Astrocyte of the spinal cord (primary cell): ENCODE results near the gene MKNK1.
A peak's percentile ranks its signal among the peaks of the same experiment; 100 is the strongest.

Experiments
- DNase-seq: peaks from one replicate; pipeline ENCODE4 v3.0.0; 2011; ENCODE audit warnings: low read depth, low spot score
- H3K4me3 ChIP-seq: 2 replicates; pipeline ENCODE4 v1.5.1; 2011; ENCODE audit warnings: low read depth, mild to moderate bottlenecking, low read length, moderate library complexity
- CTCF ChIP-seq: IDR thresholded peaks from 2 replicates; pipeline ENCODE4 v1.5.1; 2012; ENCODE audit warnings: low read depth, mild to moderate bottlenecking, low read length, inconsistent platforms
- in situ Hi-C: cut with HindIII; loops from 2 replicates; pipeline ENCODE4 v1.10.0; 2017; ENCODE audit warnings: low sequenced_read_pairs

MKNK1 gene

GRCh38 chr1:46606255-46606965, 2.3 kb upstream of the MKNK1 start:
- DNase-seq: no peak
- TF ChIP-seq CTCF: no peak
- in situ Hi-C loops: no loop called here
- H3K4me3 ChIP-seq: no peak overlapping the region

- DNase-seq: no peak
- H3K4me3 ChIP-seq: no peak overlapping the region
- TF ChIP-seq CTCF: no peak
- in situ Hi-C loops: no loop called here
Observed at GRCh38 chr1:46605232-46605631, 1.2 kb upstream of the MKNK1 start.

DNA sequence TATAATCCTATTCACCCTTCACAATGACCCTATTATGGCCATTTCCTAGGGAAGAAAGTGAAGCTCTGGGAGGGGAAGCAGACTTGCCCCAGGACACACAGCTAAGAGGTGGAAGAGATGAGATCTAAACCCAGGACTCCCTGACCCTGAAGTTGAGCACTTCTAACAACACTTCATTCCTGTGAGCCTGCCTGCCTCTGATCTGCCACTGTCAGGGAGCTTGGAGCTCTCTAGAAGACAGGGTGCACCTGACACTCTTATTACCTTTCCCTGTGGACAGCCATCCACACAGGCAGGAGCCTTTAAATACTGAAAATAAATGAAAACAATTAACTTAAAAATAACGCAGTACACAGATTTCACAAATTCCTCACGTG, 599 bp downstream of the MKNK1 start:
- no peak for TF ChIP-seq CTCF
- peak overlapping the region; percentile 96 for H3K4me3 ChIP-seq
- no peak for DNase-seq
- in situ Hi-C loops: no loop called here

DNA sequence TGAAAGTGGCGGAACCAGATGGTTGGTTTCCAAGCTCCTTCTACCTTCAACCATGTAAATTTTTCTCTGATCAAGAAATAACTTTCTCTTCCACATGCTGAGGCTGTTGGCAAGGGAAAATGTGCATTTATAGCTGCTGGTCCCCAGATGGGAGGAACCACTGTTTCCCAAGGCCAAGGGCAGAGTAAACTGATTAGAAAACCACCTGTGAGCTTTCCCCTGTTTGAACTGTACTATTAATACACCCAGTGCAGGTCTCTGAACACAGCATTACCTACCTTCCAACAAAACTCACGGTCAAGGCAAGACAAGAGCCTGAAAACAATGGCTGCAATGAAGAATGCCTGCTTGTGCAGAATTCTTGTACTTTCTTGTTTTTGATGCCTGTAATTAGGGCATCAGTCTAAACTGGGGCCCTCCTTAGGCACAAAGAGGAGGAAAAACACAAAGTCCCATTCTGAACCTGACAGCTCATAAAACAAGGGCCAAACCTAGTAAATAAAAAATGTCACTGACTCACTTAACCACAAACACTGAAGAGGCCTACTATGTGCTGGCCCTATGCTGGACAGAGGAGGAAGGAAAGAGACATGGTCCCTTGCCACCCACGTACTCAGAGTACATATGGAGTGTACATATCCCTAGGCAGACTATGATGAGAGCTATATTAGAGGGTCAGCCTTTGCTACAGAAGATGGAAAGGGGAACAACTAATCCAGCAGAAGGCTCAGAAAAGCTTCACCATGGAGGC, 2.6 kb downstream of the MKNK1 start:
- no peak for TF ChIP-seq CTCF
- DNase-seq: no peak
- in situ Hi-C loops: no loop called here
- H3K4me3 ChIP-seq: no peak overlapping the region

GRCh38 chr1:46599059-46599970, 4.8 kb downstream of the MKNK1 start:
- in situ Hi-C loops: no loop called here
- DNase-seq: no peak
- no peak for TF ChIP-seq CTCF
- H3K4me3 ChIP-seq: no peak overlapping the region

DNA sequence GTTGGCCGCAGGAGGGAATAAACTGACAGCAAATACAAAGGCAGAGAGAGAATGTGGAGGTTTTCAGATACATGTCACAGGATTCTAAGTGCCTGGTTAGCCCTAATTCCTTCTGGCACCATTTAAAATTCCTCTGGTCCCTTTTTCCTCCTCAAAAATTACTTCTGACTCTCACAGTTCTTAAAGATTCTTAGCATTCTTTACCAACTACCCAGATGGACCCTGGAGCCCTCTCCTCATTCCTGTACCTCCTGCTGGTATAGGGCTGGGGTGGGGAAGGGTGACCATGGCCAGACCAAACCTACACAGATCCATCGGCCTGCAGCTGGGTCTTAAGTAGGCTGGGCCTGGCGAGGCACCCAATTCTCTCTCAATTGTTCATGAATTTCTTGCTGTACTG, 7.2 kb downstream of the MKNK1 start:
- DNase-seq: no peak
- in situ Hi-C loops: no loop called here
- no peak for TF ChIP-seq CTCF
- H3K4me3 ChIP-seq: no peak overlapping the region
